Measurements from ENCODE around the gene PAPPA2.

DNA sequence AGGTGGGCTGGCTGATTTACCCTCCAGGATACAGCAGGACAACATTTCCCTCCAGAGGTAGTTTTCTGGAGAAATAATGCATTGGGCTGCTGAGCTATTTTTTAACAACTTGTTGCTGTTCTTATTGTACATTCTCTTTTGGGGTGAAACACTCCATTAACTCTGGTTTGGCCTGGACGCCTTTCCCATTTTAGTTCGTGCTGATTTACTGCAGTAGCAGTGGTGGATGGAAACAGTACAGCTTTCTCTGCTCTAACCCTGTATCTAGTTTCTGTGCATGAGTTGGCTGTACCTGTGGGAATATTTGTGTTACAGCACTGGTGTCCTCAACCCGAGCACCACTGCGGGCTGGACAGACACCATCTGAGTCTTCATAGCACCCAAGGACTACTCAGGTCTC is 376.2 kb downstream of the PAPPA2 start:
- TF ChIP-seq, protein P1, sequence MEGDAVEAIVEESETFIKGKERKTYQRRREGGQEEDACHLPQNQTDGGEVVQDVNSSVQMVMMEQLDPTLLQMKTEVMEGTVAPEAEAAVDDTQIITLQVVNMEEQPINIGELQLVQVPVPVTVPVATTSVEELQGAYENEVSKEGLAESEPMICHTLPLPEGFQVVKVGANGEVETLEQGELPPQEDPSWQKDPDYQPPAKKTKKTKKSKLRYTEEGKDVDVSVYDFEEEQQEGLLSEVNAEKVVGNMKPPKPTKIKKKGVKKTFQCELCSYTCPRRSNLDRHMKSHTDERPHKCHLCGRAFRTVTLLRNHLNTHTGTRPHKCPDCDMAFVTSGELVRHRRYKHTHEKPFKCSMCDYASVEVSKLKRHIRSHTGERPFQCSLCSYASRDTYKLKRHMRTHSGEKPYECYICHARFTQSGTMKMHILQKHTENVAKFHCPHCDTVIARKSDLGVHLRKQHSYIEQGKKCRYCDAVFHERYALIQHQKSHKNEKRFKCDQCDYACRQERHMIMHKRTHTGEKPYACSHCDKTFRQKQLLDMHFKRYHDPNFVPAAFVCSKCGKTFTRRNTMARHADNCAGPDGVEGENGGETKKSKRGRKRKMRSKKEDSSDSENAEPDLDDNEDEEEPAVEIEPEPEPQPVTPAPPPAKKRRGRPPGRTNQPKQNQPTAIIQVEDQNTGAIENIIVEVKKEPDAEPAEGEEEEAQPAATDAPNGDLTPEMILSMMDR (IDR thresholded peaks at IDR 0.05): no peak
- TF ChIP-seq POLR2A (IDR thresholded peaks at IDR 0.05) (no peak), POLR2AphosphoS5 (IDR thresholded peaks at IDR 0.05) (no peak), EP300 (IDR thresholded peaks at IDR 0.05) (no peak)

Measured in sigmoid colon (tissue), 4 donors.